K562 (cell line): ENCODE results near the gene CRLF1. TPM values are rescaled to one million over a fixed set of nuclear protein-coding genes. Genes with fewer than 3 reads are reported as not detected.
A peak's percentile ranks its signal among the peaks of the same experiment; 100 is the strongest.

ENCODE experiments used
- HSF4 ChIP-seq: fragments of 250-450 bp; sonication (Bioruptor Pico); IDR thresholded peaks from 2 replicates; pipeline ENCODE4 v2.1.2; 2022; ENCODE audit warnings: mild to moderate bottlenecking, moderate library complexity, borderline replicate concordance
- MAFF ChIP-seq: IDR thresholded peaks from 2 replicates; pipeline ENCODE4 v1.6.1; 2012; ENCODE audit warnings: low read length, improper control_type of control experiment
- OTX1 ChIP-seq: fragments of 450-650 bp; formaldehyde crosslinking; IDR thresholded peaks from 2 replicates; pipeline ENCODE4 v1.4.0; 2022; ENCODE audit warnings: mild to moderate bottlenecking
- POLR2G ChIP-seq: fragments of 200-400 bp; formaldehyde crosslinking; IDR thresholded peaks from 2 replicates; pipeline ENCODE4 v1.6.1; 2017; ENCODE audit warnings: low read depth, mild to moderate bottlenecking, antibody characterized with exemption, low read length, moderate library complexity
- SRSF3 ChIP-seq: fragments of 200-400 bp; formaldehyde crosslinking; IDR thresholded peaks from 2 replicates; pipeline ENCODE4 v1.6.1; 2016; ENCODE audit warnings: mild to moderate bottlenecking, low read length, moderate library complexity; ENCODE audit not compliant: insufficient read depth
- TCFL5 ChIP-seq: fragments of 250-450 bp; sonication (Bioruptor Pico); conservative IDR thresholded peaks from 2 replicates; pipeline ENCODE4 v1.6.1; 2021; ENCODE audit warnings: mild to moderate bottlenecking, moderate library complexity, matching md5 sums
- TOE1 ChIP-seq, 2 experiments: fragments of 450-650 bp in 1 of 2; sonication (generic) in 1 of 2; formaldehyde crosslinking in 1 of 2; IDR thresholded peaks; 2 replicates each; pipeline versions ENCODE4 v1.7.1 to v1.8.0; 2016 to 2022; ENCODE audit warnings: borderline replicate concordance in 2 of 2, mild to moderate bottlenecking in 2 of 2, antibody characterized with exemption in 1 of 2, inconsistent platforms in 1 of 2, low read depth in 1 of 2, missing genetic modification reagents in 1 of 2, moderate library complexity in 1 of 2
- ZNF668 ChIP-seq: fragments of 250-450 bp; sonication (Bioruptor Pico); IDR thresholded peaks from 2 replicates; pipeline ENCODE4 v1.8.0; 2022; ENCODE audit warnings: mild to moderate bottlenecking, inconsistent platforms
- polyA plus RNA-seq, 8 experiments: library from polyadenylated mRNA; depleted of rRNA in 4 of 8; stranded (reverse) in 5 of 8; unstranded in 3 of 8; fragments of >200 nt; fragmentation: Nextera tagmentation in 2 of 8; fragmentation: Illumina TruSeq in 1 of 8; extraction: Ambion mirVana in 2 of 8; extraction: Trizol in 1 of 8; gene quantifications; 2 replicates each; pipeline versions ENCODE4 v1.2.1 to v1.2.3, GENCODE V29; 2011 to 2014; ENCODE audit warnings: inconsistent platforms in 1 of 8, missing spikeins in 1 of 8
- total RNA-seq, 7 experiments: library from RNA; depleted of rRNA in 6 of 7; stranded (reverse); fragments of >200 nt in 6 of 7; fragmentation: Illumina TruSeq in 2 of 7; extraction: Trizol in 2 of 7; gene quantifications; 2 replicates each; pipeline versions ENCODE4 v1.2.1 to v1.2.3, GENCODE V29; 2011 to 2021; ENCODE audit warnings: low replicate concordance in 1 of 7
- TF ChIP-seq, protein P1 (sequence below): sonication (generic); formaldehyde crosslinking; IDR thresholded peaks from 2 replicates; pipeline ENCODE4 v1.8.0; 2022; ENCODE audit warnings: mild to moderate bottlenecking, missing genetic modification reagents
- TF ChIP-seq, protein P2 (sequence below): fragments of 450-650 bp; IDR thresholded peaks from 2 replicates; pipeline ENCODE4 v1.6.1; 2016; ENCODE audit warnings: antibody characterized with exemption
- TF ChIP-seq, protein P3 (sequence below), 2 experiments: fragments of 450-650 bp in 1 of 2; IDR thresholded peaks; 2 replicates each; pipeline ENCODE4 v1.6.1; 2011 to 2017; ENCODE audit warnings: low read depth in 2 of 2, antibody characterized with exemption in 1 of 2, borderline replicate concordance in 1 of 2, low read length in 1 of 2, mild to moderate bottlenecking in 1 of 2, mixed read lengths in 1 of 2; ENCODE audit not compliant: control insufficient read depth in 1 of 2
- TF ChIP-seq, protein P4 (sequence below), 2 experiments: fragments of 200-800 bp in 1 of 2; sonication (Bioruptor generic) in 1 of 2; sonication (generic) in 1 of 2; formaldehyde crosslinking in 1 of 2; IDR thresholded peaks in 1 of 2; conservative IDR thresholded peaks in 1 of 2; 2 replicates each; pipeline versions ENCODE4 v1.5.0 to v1.6.1; 2016 to 2020; ENCODE audit warnings: missing compliant biosample characterization in 1 of 2, missing genetic modification characterization in 1 of 2, missing genetic modification reagents in 1 of 2
- TF ChIP-seq, protein P5 (sequence below): fragments of 450-650 bp; formaldehyde crosslinking; IDR thresholded peaks from 2 replicates; pipeline ENCODE4 v1.4.0; 2020; ENCODE audit warnings: mild to moderate bottlenecking, moderate library complexity
- TF ChIP-seq, protein P6 (sequence below): sonication (generic); formaldehyde crosslinking; IDR thresholded peaks from 2 replicates; pipeline ENCODE4 v1.8.0; 2022; ENCODE audit warnings: mild to moderate bottlenecking, missing genetic modification reagents

CRLF1 gene
- total and polyA plus RNA-seq, 9 of the 15 experiments (the other 6 are each of a cell fraction or from before 2014, with no cell fraction given): 0.85 to 3.6 (median 1.7) TPM

DNA sequence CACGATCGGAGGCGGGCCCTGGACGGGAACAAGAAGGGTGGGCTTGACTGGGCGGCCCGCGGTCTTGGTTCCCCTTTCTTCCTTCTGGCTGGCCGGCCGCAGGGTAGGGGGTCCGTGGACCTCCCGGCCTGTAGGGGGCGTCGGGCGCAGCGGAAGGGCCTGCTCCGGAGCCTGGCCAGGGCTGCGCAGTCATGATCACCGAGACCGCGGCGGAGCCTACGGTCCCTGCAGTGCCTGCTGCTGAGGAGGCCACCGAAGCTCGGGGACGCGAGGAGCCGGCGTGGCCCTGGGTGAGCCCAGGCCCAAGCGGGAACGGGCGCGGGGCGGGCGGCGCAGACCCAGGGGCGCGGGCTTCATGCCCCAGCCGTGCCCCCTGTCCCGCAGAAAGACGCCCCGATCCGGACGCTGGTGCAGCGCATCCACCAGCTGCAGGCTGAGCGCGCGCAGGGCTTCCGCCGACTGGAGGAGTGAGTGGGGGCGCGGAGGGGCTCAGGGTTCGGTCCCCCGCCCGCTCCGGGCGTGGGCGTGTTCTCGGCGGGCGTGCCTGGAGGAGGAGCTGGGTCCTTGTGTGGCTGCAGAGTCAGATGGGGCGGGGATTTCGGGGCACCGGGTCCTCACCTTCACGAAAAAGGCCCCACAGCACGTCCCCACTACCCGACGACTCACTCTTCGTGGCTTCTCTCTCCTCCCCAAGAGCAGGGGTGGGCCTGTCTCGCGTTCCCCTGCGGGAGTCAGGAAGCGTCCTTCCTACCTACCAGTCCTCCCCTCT lies 17.8 kb downstream of the CRLF1 start, which contains the start of gene REX1BD (continued):
- TF ChIP-seq, protein P1, sequence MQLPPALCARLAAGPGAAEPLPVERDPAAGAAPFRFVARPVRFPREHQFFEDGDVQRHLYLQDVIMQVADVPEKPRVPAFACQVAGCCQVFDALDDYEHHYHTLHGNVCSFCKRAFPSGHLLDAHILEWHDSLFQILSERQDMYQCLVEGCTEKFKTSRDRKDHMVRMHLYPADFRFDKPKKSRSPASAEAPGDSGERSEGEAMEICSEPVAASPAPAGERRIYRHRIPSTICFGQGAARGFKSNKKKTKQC (CRISPR knock-in tag): peak; percentile 56; the same call in 1 of the 2 replicates
- TF ChIP-seq, protein P2, sequence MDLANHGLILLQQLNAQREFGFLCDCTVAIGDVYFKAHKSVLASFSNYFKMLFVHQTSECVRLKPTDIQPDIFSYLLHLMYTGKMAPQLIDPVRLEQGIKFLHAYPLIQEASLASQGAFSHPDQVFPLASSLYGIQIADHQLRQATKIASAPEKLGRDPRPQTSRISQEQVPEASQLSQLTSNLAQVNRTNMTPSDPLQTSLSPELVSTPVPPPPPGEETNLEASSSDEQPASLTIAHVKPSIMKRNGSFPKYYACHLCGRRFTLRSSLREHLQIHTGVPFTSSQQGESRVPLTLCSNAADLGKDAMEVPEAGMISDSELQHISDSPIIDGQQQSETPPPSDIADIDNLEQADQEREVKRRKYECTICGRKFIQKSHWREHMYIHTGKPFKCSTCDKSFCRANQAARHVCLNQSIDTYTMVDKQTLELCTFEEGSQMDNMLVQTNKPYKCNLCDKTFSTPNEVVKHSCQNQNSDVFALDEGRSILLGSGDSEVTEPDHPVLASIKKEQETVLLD: peak; percentile 20; the same call in 1 of the 2 replicates
- TF ChIP-seq MAFF: no peak
- no peak for TF ChIP-seq SRSF3
- TF ChIP-seq HSF4 (CRISPR knock-in tag): no peak
- TF ChIP-seq, protein P3, sequence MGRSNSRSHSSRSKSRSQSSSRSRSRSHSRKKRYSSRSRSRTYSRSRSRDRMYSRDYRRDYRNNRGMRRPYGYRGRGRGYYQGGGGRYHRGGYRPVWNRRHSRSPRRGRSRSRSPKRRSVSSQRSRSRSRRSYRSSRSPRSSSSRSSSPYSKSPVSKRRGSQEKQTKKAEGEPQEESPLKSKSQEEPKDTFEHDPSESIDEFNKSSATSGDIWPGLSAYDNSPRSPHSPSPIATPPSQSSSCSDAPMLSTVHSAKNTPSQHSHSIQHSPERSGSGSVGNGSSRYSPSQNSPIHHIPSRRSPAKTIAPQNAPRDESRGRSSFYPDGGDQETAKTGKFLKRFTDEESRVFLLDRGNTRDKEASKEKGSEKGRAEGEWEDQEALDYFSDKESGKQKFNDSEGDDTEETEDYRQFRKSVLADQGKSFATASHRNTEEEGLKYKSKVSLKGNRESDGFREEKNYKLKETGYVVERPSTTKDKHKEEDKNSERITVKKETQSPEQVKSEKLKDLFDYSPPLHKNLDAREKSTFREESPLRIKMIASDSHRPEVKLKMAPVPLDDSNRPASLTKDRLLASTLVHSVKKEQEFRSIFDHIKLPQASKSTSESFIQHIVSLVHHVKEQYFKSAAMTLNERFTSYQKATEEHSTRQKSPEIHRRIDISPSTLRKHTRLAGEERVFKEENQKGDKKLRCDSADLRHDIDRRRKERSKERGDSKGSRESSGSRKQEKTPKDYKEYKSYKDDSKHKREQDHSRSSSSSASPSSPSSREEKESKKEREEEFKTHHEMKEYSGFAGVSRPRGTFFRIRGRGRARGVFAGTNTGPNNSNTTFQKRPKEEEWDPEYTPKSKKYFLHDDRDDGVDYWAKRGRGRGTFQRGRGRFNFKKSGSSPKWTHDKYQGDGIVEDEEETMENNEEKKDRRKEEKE (IDR thresholded peaks at IDR 0.05; ENCODE audit: borderline replicate concordance in 1 of 2, control insufficient read depth in 1 of 2, low read depth in 2 of 2, low read length in 1 of 2): peak in 1 of 2 experiments; percentile 84; a peak in 1 of 4 replicates
- TF ChIP-seq, protein P4, sequence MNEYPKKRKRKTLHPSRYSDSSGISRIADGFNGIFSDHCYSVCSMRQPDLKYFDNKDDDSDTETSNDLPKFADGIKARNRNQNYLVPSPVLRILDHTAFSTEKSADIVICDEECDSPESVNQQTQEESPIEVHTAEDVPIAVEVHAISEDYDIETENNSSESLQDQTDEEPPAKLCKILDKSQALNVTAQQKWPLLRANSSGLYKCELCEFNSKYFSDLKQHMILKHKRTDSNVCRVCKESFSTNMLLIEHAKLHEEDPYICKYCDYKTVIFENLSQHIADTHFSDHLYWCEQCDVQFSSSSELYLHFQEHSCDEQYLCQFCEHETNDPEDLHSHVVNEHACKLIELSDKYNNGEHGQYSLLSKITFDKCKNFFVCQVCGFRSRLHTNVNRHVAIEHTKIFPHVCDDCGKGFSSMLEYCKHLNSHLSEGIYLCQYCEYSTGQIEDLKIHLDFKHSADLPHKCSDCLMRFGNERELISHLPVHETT (CRISPR knock-in tag; conservative IDR thresholded peaks at IDR 0.05 in 1 of 2, IDR thresholded peaks at IDR 0.05 in 1 of 2): peak in 1 of 2 experiments; percentile 77; a peak in 2 of 4 replicates
- TF ChIP-seq, protein P5, sequence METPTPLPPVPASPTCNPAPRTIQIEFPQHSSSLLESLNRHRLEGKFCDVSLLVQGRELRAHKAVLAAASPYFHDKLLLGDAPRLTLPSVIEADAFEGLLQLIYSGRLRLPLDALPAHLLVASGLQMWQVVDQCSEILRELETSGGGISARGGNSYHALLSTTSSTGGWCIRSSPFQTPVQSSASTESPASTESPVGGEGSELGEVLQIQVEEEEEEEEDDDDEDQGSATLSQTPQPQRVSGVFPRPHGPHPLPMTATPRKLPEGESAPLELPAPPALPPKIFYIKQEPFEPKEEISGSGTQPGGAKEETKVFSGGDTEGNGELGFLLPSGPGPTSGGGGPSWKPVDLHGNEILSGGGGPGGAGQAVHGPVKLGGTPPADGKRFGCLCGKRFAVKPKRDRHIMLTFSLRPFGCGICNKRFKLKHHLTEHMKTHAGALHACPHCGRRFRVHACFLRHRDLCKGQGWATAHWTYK (CRISPR knock-in tag): no peak; the same call in 1 of the 2 replicates
- TF ChIP-seq, protein P6, sequence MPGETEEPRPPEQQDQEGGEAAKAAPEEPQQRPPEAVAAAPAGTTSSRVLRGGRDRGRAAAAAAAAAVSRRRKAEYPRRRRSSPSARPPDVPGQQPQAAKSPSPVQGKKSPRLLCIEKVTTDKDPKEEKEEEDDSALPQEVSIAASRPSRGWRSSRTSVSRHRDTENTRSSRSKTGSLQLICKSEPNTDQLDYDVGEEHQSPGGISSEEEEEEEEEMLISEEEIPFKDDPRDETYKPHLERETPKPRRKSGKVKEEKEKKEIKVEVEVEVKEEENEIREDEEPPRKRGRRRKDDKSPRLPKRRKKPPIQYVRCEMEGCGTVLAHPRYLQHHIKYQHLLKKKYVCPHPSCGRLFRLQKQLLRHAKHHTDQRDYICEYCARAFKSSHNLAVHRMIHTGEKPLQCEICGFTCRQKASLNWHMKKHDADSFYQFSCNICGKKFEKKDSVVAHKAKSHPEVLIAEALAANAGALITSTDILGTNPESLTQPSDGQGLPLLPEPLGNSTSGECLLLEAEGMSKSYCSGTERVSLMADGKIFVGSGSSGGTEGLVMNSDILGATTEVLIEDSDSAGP: 0 out of 2 replicates have a peak, but pooled peaks have one; percentile 70
- TF ChIP-seq POLR2G: peak; percentile 84
- TF ChIP-seq TOE1 (IDR thresholded peaks at IDR 0.05; ENCODE audit: borderline replicate concordance): peak; percentile 58; the same call in 1 of the 2 replicates
- no peak for TF ChIP-seq TOE1 (CRISPR knock-in tag; IDR thresholded peaks at IDR 0.05; ENCODE audit: borderline replicate concordance, low read depth)
- TF ChIP-seq ZNF668: no peak
- no peak for TF ChIP-seq TCFL5 (CRISPR knock-in tag)
- 0 out of 2 replicates have a peak, but pooled peaks have one; percentile 33 for TF ChIP-seq OTX1
